GM18517 (cell line): ENCODE data around the gene TGM3.

Experiments
- ATAC-seq: cut with Tn5 transposase; IDR thresholded peaks from one replicate; pipeline ENCODE4 v1.9.1; 2021; ENCODE audit warnings: mild to moderate bottlenecking, moderate library complexity; ENCODE audit not compliant: unreplicated experiment

Gene TGM3

GRCh38 chr20:2335096-2335870, 39.5 kb downstream of the TGM3 start:
- ATAC-seq: no peak

- no peak for ATAC-seq
Measured at GRCh38 chr20:2336471-2336870, 40.7 kb downstream of the TGM3 start.

- ATAC-seq: no peak
Measured at GRCh38 chr20:2337142-2337541, 41.3 kb downstream of the TGM3 start.

- ATAC-seq: no peak
Measured at GRCh38 chr20:2338411-2339066, 42.7 kb downstream of the TGM3 start.

- no peak for ATAC-seq
Measured at GRCh38 chr20:2340136-2340535, 44.3 kb downstream of the TGM3 start.

- no peak for ATAC-seq
Measured at GRCh38 chr20:2340823-2341222, 45.0 kb downstream of the TGM3 start.

GRCh38 chr20:2341336-2341735, 45.5 kb downstream of the TGM3 start:
- ATAC-seq: no peak

- ATAC-seq: no peak
Measured at GRCh38 chr20:2342243-2342642, 46.4 kb downstream of the TGM3 start.

GRCh38 chr20:2346188-2346587, 50.4 kb downstream of the TGM3 start:
- ATAC-seq: no peak

GRCh38 chr20:2348336-2348735, 52.5 kb downstream of the TGM3 start:
- no peak for ATAC-seq

GRCh38 chr20:2349801-2350200, 54.0 kb downstream of the TGM3 start:
- ATAC-seq: no peak

- no peak for ATAC-seq
Measured at GRCh38 chr20:2350606-2351005, 54.8 kb downstream of the TGM3 start.

GRCh38 chr20:2353231-2353630, 57.4 kb downstream of the TGM3 start:
- no peak for ATAC-seq

GRCh38 chr20:2357114-2357513, 61.3 kb downstream of the TGM3 start:
- ATAC-seq: no peak

GRCh38 chr20:2358006-2358405, 62.2 kb downstream of the TGM3 start:
- ATAC-seq: no peak

- ATAC-seq: no peak
Measured at GRCh38 chr20:2361035-2361593, 65.3 kb downstream of the TGM3 start.

- ATAC-seq: no peak
Measured at GRCh38 chr20:2363187-2363586, 67.4 kb downstream of the TGM3 start.

- no peak for ATAC-seq
Measured at GRCh38 chr20:2363587-2363986, 67.8 kb downstream of the TGM3 start.

GRCh38 chr20:2364044-2364443, 68.2 kb downstream of the TGM3 start:
- no peak for ATAC-seq

GRCh38 chr20:2365091-2365490, 69.3 kb downstream of the TGM3 start:
- no peak for ATAC-seq

- no peak for ATAC-seq
Measured at GRCh38 chr20:2365666-2366065, 69.9 kb downstream of the TGM3 start.

GRCh38 chr20:2368621-2369020, 72.8 kb downstream of the TGM3 start:
- ATAC-seq: no peak
